HEK293 (cell line): ENCODE results near the gene BDNF.
A peak's percentile ranks its signal among the peaks of the same experiment; 100 is the strongest.

Experiments used
- ATF2 ChIP-seq: fragments of 450-650 bp; formaldehyde crosslinking; IDR thresholded peaks from 2 replicates; pipeline ENCODE4 v1.5.1; 2016; ENCODE audit warnings: missing biosample characterization, missing genetic modification characterization, low read depth
- ZNF121 ChIP-seq: fragments of 450-650 bp; formaldehyde crosslinking; IDR thresholded peaks from 2 replicates; pipeline ENCODE4 v1.5.1; 2016; ENCODE audit warnings: missing biosample characterization, missing genetic modification characterization
- ZXDB ChIP-seq: fragments of 450-650 bp; formaldehyde crosslinking; IDR thresholded peaks from 2 replicates; pipeline ENCODE4 v1.5.1; 2016; ENCODE audit warnings: missing biosample characterization, missing genetic modification characterization

GRCh38 chr11:27717801-27718229, 17.6 kb upstream of the BDNF start:
- no peak for TF ChIP-seq ZXDB
- TF ChIP-seq ZNF121: no peak
- TF ChIP-seq ATF2: peak; percentile 78
